HEK293T (cell line): ENCODE data around the gene SSBP2.

Source experiments
- CTCF ChIA-PET: fragments of 350-600 bp; formaldehyde crosslinking; extraction: SDS; loops from one replicate; lab custom pipeline; 2021; ENCODE audit warnings: antibody characterized with exemption, inconsistent platforms; lab: Yijun Ruan, JAX
- POLR2A ChIA-PET: fragments of 350-600 bp; formaldehyde crosslinking; extraction: SDS; loops from one replicate; lab custom pipeline; 2020; ENCODE audit warnings: antibody characterized with exemption, inconsistent platforms; lab: Yijun Ruan, JAX
- DNase-seq: peaks from one replicate; pipeline ENCODE4 v3.0.0; 2012; ENCODE audit warnings: mixed read lengths; ENCODE audit errors: extremely low spot score
- ARNT ChIP-seq: fragments of 450-650 bp; IDR thresholded peaks from 2 replicates; pipeline ENCODE4 v1.6.1; 2017; ENCODE audit warnings: mild to moderate bottlenecking
- BHLHE40 ChIP-seq: fragments of 450-650 bp; IDR thresholded peaks from 2 replicates; pipeline ENCODE4 v1.6.1; 2016; ENCODE audit warnings: mild to moderate bottlenecking, moderate library complexity, borderline replicate concordance
- CTBP1 ChIP-seq: fragments of 450-650 bp; IDR thresholded peaks from 2 replicates; pipeline ENCODE4 v1.6.1; 2016; ENCODE audit warnings: borderline replicate concordance
- ELF4 ChIP-seq: fragments of 450-650 bp; IDR thresholded peaks from 2 replicates; pipeline ENCODE4 v1.6.1; 2017; ENCODE audit warnings: antibody characterized with exemption
- FOXA1 ChIP-seq: fragments of 450-650 bp; IDR thresholded peaks from 2 replicates; pipeline ENCODE4 v1.6.1; 2016; ENCODE audit warnings: mild to moderate bottlenecking
- FOXK2 ChIP-seq: fragments of 450-650 bp; IDR thresholded peaks from 2 replicates; pipeline ENCODE4 v1.6.1; 2016; ENCODE audit warnings: mild to moderate bottlenecking
- FOXM1 ChIP-seq: fragments of 450-650 bp; IDR thresholded peaks from 2 replicates; pipeline ENCODE4 v1.6.1; 2017; ENCODE audit warnings: mild to moderate bottlenecking, borderline replicate concordance
- HDGF ChIP-seq: fragments of 450-650 bp; IDR thresholded peaks from 2 replicates; pipeline ENCODE4 v1.6.1; 2017; ENCODE audit warnings: antibody characterized with exemption, borderline replicate concordance
- L3MBTL2 ChIP-seq: fragments of 450-650 bp; conservative IDR thresholded peaks from 2 replicates; pipeline ENCODE4 v1.6.1; 2016; ENCODE audit warnings: mild to moderate bottlenecking
- LEF1 ChIP-seq: fragments of 450-650 bp; IDR thresholded peaks from 2 replicates; pipeline ENCODE4 v1.6.1; 2017; ENCODE audit warnings: mild to moderate bottlenecking, borderline replicate concordance
- NFRKB ChIP-seq: fragments of 450-650 bp; IDR thresholded peaks from 2 replicates; pipeline ENCODE4 v1.6.1; 2016; ENCODE audit warnings: mild to moderate bottlenecking, moderate library complexity
- PKNOX1 ChIP-seq: fragments of 450-650 bp; IDR thresholded peaks from 2 replicates; pipeline ENCODE4 v1.6.1; 2016
- SP1 ChIP-seq: fragments of 450-650 bp; IDR thresholded peaks from 2 replicates; pipeline ENCODE4 v1.6.1; 2017
- SUZ12 ChIP-seq: fragments of 450-650 bp; IDR thresholded peaks from 2 replicates; pipeline ENCODE4 v1.6.1; 2016; ENCODE audit warnings: mild to moderate bottlenecking
- TARDBP ChIP-seq: fragments of 450-650 bp; IDR thresholded peaks from 2 replicates; pipeline ENCODE4 v1.6.1; 2016
- ZNF384 ChIP-seq: fragments of 450-650 bp; IDR thresholded peaks from 2 replicates; pipeline ENCODE4 v1.6.1; 2016

SSBP2 gene

GRCh38 chr5:81761970-81762369, 11.1 kb upstream of the SSBP2 start:
- POLR2A ChIA-PET, result interaction anchor here (1.2 to 2.5 kb wide), 2 partner anchors 10 to 90 kb away, joined by 5 to 11 read pairs; partner anchors contain the start of gene SSBP2
- DNase-seq, result no peak
- TF ChIP-seq CTBP1 (no peak), BHLHE40 (no peak), FOXK2 (no peak), ELF4 (no peak), TARDBP (no peak), NFRKB (no peak), ZNF384 (no peak), FOXM1 (no peak), PKNOX1 (no peak), SUZ12 (no peak), L3MBTL2 (no peak)
- CTCF ChIA-PET, result interaction anchor here (0.6 to 1.0 kb wide), 4 partner anchors 10 to 95 kb away, joined by 3 read pairs; no protein-coding TSS in a partner anchor

GRCh38 chr5:81761270-81761669, 10.4 kb upstream of the SSBP2 start:
- no peak for DNase-seq
- ChIA-PET POLR2A (interaction anchor here (1.2 to 2.5 kb wide), 2 partner anchors 10 to 90 kb away, joined by 5 to 11 read pairs; partner anchors contain the start of gene SSBP2), CTCF (interaction anchor here (0.7 to 1.0 kb wide), 2 partner anchors 18 to 52 kb away, joined by 3 read pairs; no protein-coding TSS in a partner anchor)
- TF ChIP-seq ARNT (no peak), NFRKB (no peak), L3MBTL2 (no peak), BHLHE40 (no peak), LEF1 (no peak), FOXM1 (no peak), TARDBP (no peak), FOXK2 (no peak)

- TF ChIP-seq BHLHE40 (no peak), L3MBTL2 (no peak), TARDBP (no peak), SUZ12 (no peak), ELF4 (no peak), PKNOX1 (no peak)
- POLR2A ChIA-PET, result no interaction called here
- CTCF ChIA-PET, result interaction anchor here (0.7 kb wide), 1 partner anchor 16 kb away, joined by 3 read pairs; no protein-coding TSS in a partner anchor
- no peak for DNase-seq
Observed at GRCh38 chr5:81760521-81760920, 9.6 kb upstream of the SSBP2 start.

GRCh38 chr5:81759632-81760005, 8.7 kb upstream of the SSBP2 start:
- TF ChIP-seq PKNOX1, result no peak
- TF ChIP-seq ELF4, result no peak
- TF ChIP-seq L3MBTL2, result no peak
- no peak for TF ChIP-seq SP1
- no peak for TF ChIP-seq BHLHE40
- no peak for TF ChIP-seq ARNT
- no peak for TF ChIP-seq CTBP1
- no peak for TF ChIP-seq ZNF384
- no peak for TF ChIP-seq FOXA1
- TF ChIP-seq TARDBP, result no peak
- TF ChIP-seq SUZ12, result no peak
- TF ChIP-seq LEF1, result no peak
- no peak for TF ChIP-seq HDGF
- TF ChIP-seq NFRKB, result no peak
- TF ChIP-seq FOXM1, result no peak
- no peak for TF ChIP-seq FOXK2
- POLR2A ChIA-PET, result interaction anchor here (1.0 to 1.3 kb wide), 2 partner anchors 9 to 92 kb away, joined by 3 read pairs; partner anchors contain the start of gene SSBP2
- no peak for DNase-seq
- CTCF ChIA-PET, result no interaction called here

GRCh38 chr5:81757404-81757803, 6.5 kb upstream of the SSBP2 start:
- TF ChIP-seq PKNOX1, result no peak
- no peak for TF ChIP-seq ARNT
- TF ChIP-seq FOXA1, result no peak
- no peak for TF ChIP-seq BHLHE40
- no peak for TF ChIP-seq ELF4
- no peak for TF ChIP-seq SUZ12
- TF ChIP-seq NFRKB, result no peak
- no peak for TF ChIP-seq LEF1
- TF ChIP-seq SP1, result no peak
- TF ChIP-seq CTBP1, result no peak
- TF ChIP-seq HDGF, result no peak
- no peak for TF ChIP-seq ZNF384
- TF ChIP-seq L3MBTL2, result no peak
- TF ChIP-seq FOXM1, result no peak
- TF ChIP-seq FOXK2, result no peak
- TF ChIP-seq TARDBP, result no peak
- ChIA-PET POLR2A (no interaction called here), CTCF (no interaction called here)
- DNase-seq, result no peak

GRCh38 chr5:81756016-81756415, 5.1 kb upstream of the SSBP2 start:
- TF ChIP-seq LEF1 (no peak), FOXA1 (no peak), BHLHE40 (no peak), SUZ12 (no peak), NFRKB (no peak), FOXM1 (no peak), PKNOX1 (no peak)
- ChIA-PET CTCF (interaction anchor here (0.9 to 3.5 kb wide), 2 partner anchors 82 to 410 kb away, joined by 3 to 14 read pairs; no protein-coding TSS in a partner anchor), POLR2A (interaction anchor here (0.8 to 2.3 kb wide), 4 partner anchors 11 to 96 kb away, joined by 3 to 14 read pairs (median 5); no protein-coding TSS in a partner anchor)
- no peak for DNase-seq
